BLaER1 (cell line): Measurements from ENCODE around the gene SDR42E2.
"Not testable (repeated sequence)": the region's sequence is repeated elsewhere in the genome, so short reads cannot be mapped to it uniquely, and the experiment has no call there.

Experiments
- H3K27ac ChIP-seq: shearing (Covaris generic); formaldehyde crosslinking; 2 replicates; pipeline ENCODE4 v1.8.1; 2022
- H3K27me3 ChIP-seq: shearing (Covaris generic); formaldehyde crosslinking; 2 replicates; pipeline ENCODE4 v1.8.1; 2022
- H3K36me3 ChIP-seq: shearing (Covaris generic); formaldehyde crosslinking; 2 replicates; pipeline ENCODE4 v1.8.1; 2022
- H3K4me1 ChIP-seq: shearing (Covaris generic); formaldehyde crosslinking; 2 replicates; pipeline ENCODE4 v1.8.1; 2022
- H3K4me2 ChIP-seq: shearing (Covaris generic); formaldehyde crosslinking; 2 replicates; pipeline ENCODE4 v1.8.1; 2022
- H3K4me3 ChIP-seq: shearing (Covaris generic); formaldehyde crosslinking; 2 replicates; pipeline ENCODE4 v1.8.1; 2022
- H3K9ac ChIP-seq: shearing (Covaris generic); formaldehyde crosslinking; 2 replicates; pipeline ENCODE4 v1.8.1; 2022
- H3K9me3 ChIP-seq: shearing (Covaris generic); formaldehyde crosslinking; 2 replicates; pipeline ENCODE4 v1.8.1; 2022
- H4K20me1 ChIP-seq: shearing (Covaris generic); formaldehyde crosslinking; 2 replicates; pipeline ENCODE4 v1.8.1; 2022
- Cebpa-rat ChIP-seq: shearing (Covaris generic); IDR thresholded peaks from 2 replicates; pipeline ENCODE4 v1.8.1; 2022

Gene SDR42E2

GRCh38 chr16:22130528-22130927, 31.8 kb upstream of the SDR42E2 start:
- no peaks in the 10 kb centered on the region for H4K20me1 ChIP-seq
- H3K4me3 ChIP-seq: no peak overlapping the region
- H3K27me3 ChIP-seq: no peaks in the 10 kb centered on the region
- H3K4me2 ChIP-seq: no peak overlapping the region
- no peak overlapping the region for H3K27ac ChIP-seq
- no peaks in the 10 kb centered on the region for H3K36me3 ChIP-seq
- TF ChIP-seq Cebpa-rat: no peak
- H3K4me1 ChIP-seq: no peaks in the 10 kb centered on the region
- H3K9me3 ChIP-seq: no peaks in the 10 kb centered on the region
- no peak overlapping the region for H3K9ac ChIP-seq

DNA sequence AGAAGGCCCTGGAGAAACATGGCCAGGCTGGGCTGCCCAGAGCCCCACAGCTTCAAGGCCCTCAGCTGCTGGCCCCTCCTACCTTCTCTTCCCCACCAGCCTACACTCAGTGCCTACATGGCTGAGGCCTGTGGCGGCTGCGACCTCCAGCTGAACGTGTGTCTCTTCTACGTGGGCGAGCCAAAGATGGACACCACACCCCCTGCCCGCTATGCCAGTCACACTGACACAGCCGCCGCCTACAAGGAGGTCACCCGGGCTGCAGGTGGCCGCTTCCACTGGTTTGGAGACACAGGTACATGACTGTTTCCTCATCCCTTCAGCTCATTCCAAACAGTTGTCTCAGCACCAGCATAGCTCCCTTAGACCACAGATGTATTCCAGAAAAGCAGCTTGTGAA, 29.5 kb upstream of the SDR42E2 start:
- Histone ChIP-seq H3K4me2 (no peak overlapping the region), H3K27me3 (no peaks in the 10 kb centered on the region), H3K36me3 (no peaks in the 10 kb centered on the region), H3K4me3 (no peak overlapping the region), H3K27ac (no peak overlapping the region), H3K9me3 (no peaks in the 10 kb centered on the region), H4K20me1 (no peaks in the 10 kb centered on the region), H3K9ac (no peak overlapping the region), H3K4me1 (peaks cover 1% of the 10 kb centered on the region; the same call in 1 of the 2 replicates)
- no peak for TF ChIP-seq Cebpa-rat

DNA sequence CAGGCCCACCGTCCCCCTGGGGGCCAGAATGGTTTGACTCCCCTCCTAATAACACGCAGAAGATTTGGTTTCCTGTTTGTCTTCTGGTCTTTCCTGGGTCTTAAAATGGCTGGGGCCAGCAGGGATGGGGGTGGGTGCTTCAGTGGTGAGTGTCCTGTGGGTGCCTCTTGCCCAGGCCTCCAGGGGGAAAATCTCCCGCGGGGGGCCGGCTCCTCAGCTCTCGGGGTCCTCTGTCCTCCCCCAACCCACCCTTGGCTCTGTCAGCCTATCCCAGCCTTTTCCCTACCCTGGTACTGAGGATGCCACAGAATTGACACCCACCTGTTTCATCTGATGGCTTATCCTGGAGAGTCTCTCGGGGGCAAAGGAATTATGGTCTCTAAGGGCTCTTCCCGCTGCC, 23.8 kb upstream of the SDR42E2 start:
- H3K4me3 ChIP-seq: no peak overlapping the region
- no peaks in the 10 kb centered on the region for H3K9me3 ChIP-seq
- H3K36me3 ChIP-seq: no peaks in the 10 kb centered on the region
- no peaks in the 10 kb centered on the region for H3K27me3 ChIP-seq
- no peak overlapping the region for H3K27ac ChIP-seq
- peak overlapping the region; percentile 67 for H3K4me2 ChIP-seq
- H3K4me1 ChIP-seq: peaks cover 16% of the 10 kb centered on the region
- no peak for TF ChIP-seq Cebpa-rat
- no peaks in the 10 kb centered on the region for H4K20me1 ChIP-seq
- no peak overlapping the region for H3K9ac ChIP-seq

- H3K4me2 ChIP-seq: peak overlapping the region; percentile 67; the same call in 1 of the 2 replicates
- H3K27me3 ChIP-seq: no peaks in the 10 kb centered on the region
- no peaks in the 10 kb centered on the region for H4K20me1 ChIP-seq
- H3K27ac ChIP-seq: no peak overlapping the region
- H3K4me1 ChIP-seq: peaks cover 16% of the 10 kb centered on the region
- no peak overlapping the region for H3K4me3 ChIP-seq
- H3K9me3 ChIP-seq: no peaks in the 10 kb centered on the region
- no peak for TF ChIP-seq Cebpa-rat
- no peaks in the 10 kb centered on the region for H3K36me3 ChIP-seq
- H3K9ac ChIP-seq: no peak overlapping the region
These were observed 23.3 kb upstream of the SDR42E2 start for GRCh38 chr16:22139008-22139407.

DNA sequence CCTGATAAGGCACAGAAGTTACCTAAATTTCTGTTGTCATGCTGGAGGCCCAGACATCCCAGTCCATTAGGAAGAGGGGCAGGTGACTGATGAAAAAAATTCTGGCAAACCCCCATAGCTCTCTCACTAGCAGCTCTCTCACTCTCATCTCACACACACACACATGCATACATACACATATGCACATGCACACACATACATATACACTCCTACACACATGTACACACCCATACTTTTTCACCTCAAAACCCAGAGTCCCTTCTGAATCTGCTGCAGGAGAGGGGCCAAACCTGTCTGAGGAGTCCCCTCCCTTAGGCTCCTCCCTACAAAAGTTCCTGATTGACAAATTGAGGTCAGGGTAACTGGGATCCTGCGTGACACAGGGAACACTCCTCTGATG, 22.6 kb upstream of the SDR42E2 start:
- H4K20me1 ChIP-seq: no peaks in the 10 kb centered on the region
- H3K4me2 ChIP-seq: no peak overlapping the region
- H3K4me3 ChIP-seq: no peak overlapping the region
- no peak overlapping the region for H3K27ac ChIP-seq
- no peaks in the 10 kb centered on the region for H3K36me3 ChIP-seq
- H3K9ac ChIP-seq: no peak overlapping the region
- H3K4me1 ChIP-seq: peaks cover 16% of the 10 kb centered on the region
- no peaks in the 10 kb centered on the region for H3K9me3 ChIP-seq
- H3K27me3 ChIP-seq: no peaks in the 10 kb centered on the region
- TF ChIP-seq Cebpa-rat: no peak

GRCh38 chr16:22141767-22142166, 20.5 kb upstream of the SDR42E2 start:
- Histone ChIP-seq H3K27ac (no peak overlapping the region), H3K4me3 (no peak overlapping the region), H3K4me1 (peaks cover 16% of the 10 kb centered on the region), H3K27me3 (no peaks in the 10 kb centered on the region), H3K9ac (no peak overlapping the region), H4K20me1 (no peaks in the 10 kb centered on the region), H3K36me3 (no peaks in the 10 kb centered on the region), H3K4me2 (no peak overlapping the region), H3K9me3 (no peaks in the 10 kb centered on the region)
- TF ChIP-seq Cebpa-rat: no peak

GRCh38 chr16:22144520-22144919, 17.8 kb upstream of the SDR42E2 start:
- Histone ChIP-seq H3K27me3 (no peaks in the 10 kb centered on the region), H3K4me1 (no peaks in the 10 kb centered on the region), H3K36me3 (no peaks in the 10 kb centered on the region), H3K4me3 (no peak overlapping the region), H3K9me3 (no peaks in the 10 kb centered on the region), H3K9ac (no peak overlapping the region), H4K20me1 (no peaks in the 10 kb centered on the region), H3K4me2 (no peak overlapping the region), H3K27ac (no peak overlapping the region)
- no peak for TF ChIP-seq Cebpa-rat

DNA sequence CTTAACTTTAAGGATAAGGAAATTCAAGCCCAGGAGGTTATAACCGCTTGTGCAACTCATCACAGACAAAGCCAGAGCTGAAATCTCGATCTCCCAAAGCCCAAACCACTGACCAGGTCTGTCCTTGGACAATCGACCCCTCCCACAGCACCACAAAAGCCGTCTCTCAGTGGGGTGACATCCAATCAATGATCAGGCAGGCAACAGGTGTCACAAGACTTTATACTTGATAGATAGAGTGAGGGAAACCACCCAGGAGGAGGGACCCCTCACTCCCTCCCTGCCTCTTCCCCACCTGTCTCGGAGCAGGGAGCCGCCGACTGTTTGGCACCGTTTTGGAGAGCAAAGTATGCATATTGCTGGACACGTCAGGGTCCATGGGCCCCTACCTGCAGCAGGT, 14.5 kb upstream of the SDR42E2 start:
- Histone ChIP-seq H3K27ac (no peak overlapping the region), H3K4me1 (no peaks in the 10 kb centered on the region), H3K9ac (no peak overlapping the region), H3K4me3 (no peak overlapping the region), H4K20me1 (no peaks in the 10 kb centered on the region), H3K9me3 (no peaks in the 10 kb centered on the region), H3K27me3 (no peaks in the 10 kb centered on the region), H3K4me2 (no peak overlapping the region), H3K36me3 (no peaks in the 10 kb centered on the region)
- TF ChIP-seq Cebpa-rat: no peak

- H3K9me3 ChIP-seq: no peaks in the 10 kb centered on the region
- no peaks in the 10 kb centered on the region for H4K20me1 ChIP-seq
- H3K27ac ChIP-seq: no peak overlapping the region
- H3K4me2 ChIP-seq: no peak overlapping the region
- H3K4me3 ChIP-seq: no peak overlapping the region
- H3K27me3 ChIP-seq: no peaks in the 10 kb centered on the region
- H3K9ac ChIP-seq: no peak overlapping the region
- no peak for TF ChIP-seq Cebpa-rat
- H3K36me3 ChIP-seq: no peaks in the 10 kb centered on the region
- H3K4me1 ChIP-seq: no peaks in the 10 kb centered on the region
These were observed 10.9 kb upstream of the SDR42E2 start for GRCh38 chr16:22151246-22151998.

GRCh38 chr16:22152316-22152715, 10.0 kb upstream of the SDR42E2 start:
- no peak overlapping the region for H3K27ac ChIP-seq
- H3K9ac ChIP-seq: no peak overlapping the region
- H3K9me3 ChIP-seq: no peaks in the 10 kb centered on the region
- H4K20me1 ChIP-seq: no peaks in the 10 kb centered on the region
- no peaks in the 10 kb centered on the region for H3K27me3 ChIP-seq
- no peaks in the 10 kb centered on the region for H3K36me3 ChIP-seq
- TF ChIP-seq Cebpa-rat: no peak
- no peak overlapping the region for H3K4me2 ChIP-seq
- H3K4me3 ChIP-seq: no peak overlapping the region
- no peaks in the 10 kb centered on the region for H3K4me1 ChIP-seq

- H3K4me1 ChIP-seq, H3K27ac ChIP-seq, H3K9me3 ChIP-seq, H3K36me3 ChIP-seq, H3K4me2 ChIP-seq, H4K20me1 ChIP-seq, H3K4me3 ChIP-seq, H3K27me3 ChIP-seq, H3K9ac ChIP-seq: not testable (repeated sequence)
These were observed 9.2 kb upstream of the SDR42E2 start for GRCh38 chr16:22153078-22153477.
